Measurements from ENCODE around the gene TTC23L.
"Not testable (repeated sequence)": the region's sequence is repeated elsewhere in the genome, so short reads cannot be mapped to it uniquely, and the experiment has no call there.

Gene TTC23L

GRCh38 chr5:34838785-34839714 is at the start of gene TTC23L:
TTC23L (plus strand) TSS chr5:34839164; CDS start chr5:34840672, 1,508 bp downstream.
- peak; percentile 93 for DNase-seq

- no peak for DNase-seq
Measured at GRCh38 chr5:34789639-34790038, 49.3 kb upstream of the TTC23L start.

- DNase-seq = no peak
Measured at GRCh38 chr5:34790069-34790468, 48.9 kb upstream of the TTC23L start.

- no peak for DNase-seq
Measured at GRCh38 chr5:34791761-34792244, 47.2 kb upstream of the TTC23L start.

GRCh38 chr5:34802834-34803563 is 36.0 kb upstream of the TTC23L start:
- DNase-seq = no peak

- DNase-seq = no peak
Measured at GRCh38 chr5:34803974-34804732, 34.8 kb upstream of the TTC23L start.

- DNase-seq = no peak
Measured at GRCh38 chr5:34804913-34805312, 34.1 kb upstream of the TTC23L start.

GRCh38 chr5:34806532-34806931 is 32.4 kb upstream of the TTC23L start:
- no peak for DNase-seq

- no peak for DNase-seq
Measured at GRCh38 chr5:34811706-34812105, 27.3 kb upstream of the TTC23L start.

GRCh38 chr5:34813509-34813908 is 25.5 kb upstream of the TTC23L start:
- no peak for DNase-seq

- DNase-seq = no peak
Measured at GRCh38 chr5:34817558-34818351, 21.2 kb upstream of the TTC23L start.

GRCh38 chr5:34818717-34819116 is 20.2 kb upstream of the TTC23L start:
- DNase-seq = no peak

GRCh38 chr5:34820593-34820992 is 18.4 kb upstream of the TTC23L start:
- no peak for DNase-seq

- no peak for DNase-seq
Measured at GRCh38 chr5:34822956-34823715, 15.8 kb upstream of the TTC23L start.

- DNase-seq = no peak
Measured at GRCh38 chr5:34826347-34826746, 12.6 kb upstream of the TTC23L start.

GRCh38 chr5:34827588-34828506 is 11.1 kb upstream of the TTC23L start:
- no peak for DNase-seq

GRCh38 chr5:34830827-34831226 is 8.1 kb upstream of the TTC23L start:
- not testable (repeated sequence) for DNase-seq

- no peak for DNase-seq
Measured at GRCh38 chr5:34831303-34831702, 7.7 kb upstream of the TTC23L start.

- no peak for DNase-seq
Measured at GRCh38 chr5:34832568-34832967, 6.4 kb upstream of the TTC23L start.

GRCh38 chr5:34833090-34833489 is 5.9 kb upstream of the TTC23L start:
- no peak for DNase-seq

Measured in CD4-positive, alpha-beta T cell treated with Interleukin-17A for 1 hour (primary cell).